GM20000 (cell line): ENCODE data around the gene LRSAM1.

Experiments
- DNase-seq: peaks from one replicate; pipeline ENCODE4 v3.0.0; 2012; ENCODE audit warnings: low spot score
- CTCF ChIP-seq: IDR thresholded peaks from 2 replicates; pipeline ENCODE4 v1.5.1; 2012; ENCODE audit warnings: mild to moderate bottlenecking, control low read depth; ENCODE audit errors: extremely low read depth, missing control alignments

The LRSAM1 gene

GRCh38 chr9:127428348-127428747, 23.0 kb upstream of the LRSAM1 start:
- TF ChIP-seq CTCF: no peak
- DNase-seq: no peak

GRCh38 chr9:127430415-127430814, 20.9 kb upstream of the LRSAM1 start:
- DNase-seq: no peak
- no peak for TF ChIP-seq CTCF

- no peak for DNase-seq
- TF ChIP-seq CTCF: no peak
These were observed 13.6 kb upstream of the LRSAM1 start for GRCh38 chr9:127437497-127438264.

DNA sequence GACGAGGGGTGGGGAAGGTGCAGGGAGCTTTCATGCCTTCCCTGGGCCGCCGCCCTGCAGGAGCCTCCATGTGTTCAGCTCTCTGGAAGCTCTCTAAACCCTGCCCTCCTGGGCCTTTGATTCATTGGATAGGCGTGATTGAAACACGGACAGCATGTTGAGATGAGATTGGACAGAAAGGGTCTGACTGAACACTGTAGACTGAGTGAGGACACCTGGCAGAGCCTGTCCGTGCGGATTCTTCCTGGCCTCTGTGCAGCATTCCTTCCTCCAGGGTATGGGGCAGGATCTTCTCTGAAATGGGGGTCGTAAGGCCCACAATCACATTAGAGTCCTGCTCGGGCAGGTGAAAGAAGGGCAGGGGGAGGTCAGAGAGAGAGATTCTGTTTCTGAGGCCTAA, 12.9 kb upstream of the LRSAM1 start:
- no peak for TF ChIP-seq CTCF
- DNase-seq: no peak

- no peak for DNase-seq
These were observed 6.9 kb upstream of the LRSAM1 start for GRCh38 chr9:127444283-127444920.

DNA sequence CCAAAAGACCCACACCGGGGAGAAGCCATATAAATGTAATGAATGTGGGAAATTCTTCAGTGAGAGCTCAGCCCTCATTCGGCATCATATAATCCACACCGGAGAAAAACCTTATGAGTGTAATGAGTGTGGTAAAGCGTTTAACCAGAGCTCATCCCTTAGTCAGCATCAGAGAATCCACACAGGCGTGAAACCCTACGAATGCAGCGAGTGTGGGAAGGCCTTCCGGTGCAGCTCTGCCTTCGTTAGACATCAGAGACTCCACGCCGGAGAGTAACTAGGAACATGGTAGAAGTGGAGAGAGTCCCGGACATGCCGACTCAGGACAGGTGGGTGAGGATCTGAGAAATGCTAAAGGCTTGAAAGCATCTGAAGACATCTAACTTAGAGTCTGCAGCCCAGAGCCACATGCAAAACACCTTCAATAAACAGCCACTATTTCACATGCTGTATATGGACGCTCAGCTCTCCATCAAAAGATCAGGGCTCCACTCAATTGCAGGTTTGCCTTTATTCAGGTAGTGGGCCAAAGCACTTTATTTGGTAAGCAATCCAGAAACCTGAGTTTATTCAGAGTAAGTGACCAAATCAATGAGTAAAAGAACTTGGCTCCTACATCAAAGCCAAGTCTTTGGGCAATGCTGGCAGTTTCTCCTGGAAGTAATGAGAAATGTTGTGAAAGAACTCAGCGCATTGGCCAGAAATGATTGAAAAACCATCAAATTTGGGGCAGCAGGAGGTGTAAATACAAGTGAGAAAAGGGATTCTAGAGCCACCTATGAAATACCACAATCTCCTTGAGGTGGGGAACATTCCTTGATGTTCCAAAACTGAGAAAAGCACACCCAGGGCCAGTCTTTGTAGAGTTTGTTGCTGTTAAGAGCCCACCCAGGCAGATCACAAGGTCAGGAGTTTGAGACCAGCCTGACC, 6.1 kb upstream of the LRSAM1 start:
- DNase-seq: no peak

More at GRCh38 chr9:127444283-127444920, 6.9 kb upstream of the LRSAM1 start:
- TF ChIP-seq CTCF: no peak

More for the DNA sequence above, 6.1 kb upstream of the LRSAM1 start:
- no peak for TF ChIP-seq CTCF
